RKO (cell line): ENCODE measurements around the gene ARID4B.
"Not testable (repeated sequence)": the region's sequence is repeated elsewhere in the genome, so short reads cannot be mapped to it uniquely, and the experiment has no call there.

Experiments used
- DNase-seq: peaks from one replicate; pipeline ENCODE4 v3.0.0-alpha.2; 2016; ENCODE audit warnings: low spot score

Gene ARID4B

DNA sequence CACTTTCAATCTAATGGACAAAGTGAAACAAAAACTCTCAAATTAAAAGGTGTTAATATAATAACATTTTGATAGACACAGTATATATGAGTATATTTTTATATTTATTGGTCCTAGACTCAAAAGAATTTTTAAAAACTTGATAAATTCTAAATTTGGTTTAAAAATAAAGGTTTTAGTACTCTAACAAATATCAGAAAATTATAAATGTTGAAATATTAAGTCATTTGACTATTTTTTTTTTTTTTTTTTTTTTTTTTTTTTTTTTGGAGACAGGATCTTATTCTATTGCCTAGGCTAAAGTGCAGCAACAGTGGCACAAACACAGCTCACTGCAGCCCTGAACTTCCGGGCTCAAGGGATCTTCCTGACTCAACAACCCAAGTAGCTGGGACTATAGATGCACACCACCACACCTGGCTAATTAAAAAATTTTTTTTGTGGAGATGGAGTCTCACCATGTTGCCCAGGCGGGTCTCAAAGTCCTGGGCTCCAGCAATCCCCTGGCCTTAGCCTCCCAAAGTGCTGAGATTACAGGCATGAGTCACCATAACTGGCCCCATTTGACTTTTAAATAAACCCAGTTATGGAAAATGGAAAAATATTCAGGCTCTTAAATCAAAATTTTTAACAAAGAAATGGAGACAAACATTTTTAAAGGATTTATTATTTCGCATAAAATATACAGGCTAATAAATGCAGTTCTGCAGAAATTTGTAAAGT, 106.2 kb downstream of the ARID4B start:
- DNase-seq, result no peak

- no peak for DNase-seq
These were observed 112.5 kb downstream of the ARID4B start for GRCh38 chr1:235215453-235215852.

GRCh38 chr1:235214962-235215361, 113.0 kb downstream of the ARID4B start:
- DNase-seq, result not testable (repeated sequence)

DNA sequence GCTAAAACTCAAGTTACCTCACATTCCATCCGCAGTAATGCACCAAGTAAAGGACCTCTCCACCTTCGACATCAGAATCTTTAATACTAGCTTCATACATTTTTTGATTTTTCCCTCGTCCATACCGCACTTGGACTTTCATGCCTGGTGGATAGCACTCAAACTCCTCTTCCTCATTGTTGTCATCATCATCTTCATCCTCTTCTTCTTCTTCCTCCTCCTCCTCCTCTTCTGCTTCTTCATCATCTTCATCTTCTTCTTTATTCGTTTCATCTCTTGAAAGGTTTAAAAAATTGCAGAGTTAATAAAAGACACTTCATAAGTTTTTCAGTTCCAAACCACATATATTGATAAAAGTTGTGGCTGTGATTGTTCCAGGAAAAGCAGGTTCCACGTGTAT, 114.2 kb downstream of the ARID4B start:
- DNase-seq, result no peak

DNA sequence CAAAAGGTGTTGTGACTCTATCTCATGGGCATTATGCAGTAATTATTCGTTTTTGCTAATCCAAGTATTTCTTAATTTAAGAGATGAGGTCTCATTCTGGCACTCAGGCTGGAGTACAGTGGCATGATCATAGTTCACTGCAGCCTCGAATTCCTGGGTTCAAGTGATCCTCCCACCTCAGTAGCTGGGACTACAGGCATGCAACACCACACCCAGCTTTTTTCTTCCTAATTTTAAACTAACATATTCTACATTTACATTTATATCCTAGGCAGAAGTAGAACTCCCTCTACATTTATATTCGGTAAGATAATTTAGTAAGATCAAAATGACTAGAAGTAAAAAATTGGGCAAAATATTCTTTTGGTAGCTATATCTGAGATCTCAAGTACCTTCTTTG, 116.5 kb downstream of the ARID4B start:
- DNase-seq, result no peak

DNA sequence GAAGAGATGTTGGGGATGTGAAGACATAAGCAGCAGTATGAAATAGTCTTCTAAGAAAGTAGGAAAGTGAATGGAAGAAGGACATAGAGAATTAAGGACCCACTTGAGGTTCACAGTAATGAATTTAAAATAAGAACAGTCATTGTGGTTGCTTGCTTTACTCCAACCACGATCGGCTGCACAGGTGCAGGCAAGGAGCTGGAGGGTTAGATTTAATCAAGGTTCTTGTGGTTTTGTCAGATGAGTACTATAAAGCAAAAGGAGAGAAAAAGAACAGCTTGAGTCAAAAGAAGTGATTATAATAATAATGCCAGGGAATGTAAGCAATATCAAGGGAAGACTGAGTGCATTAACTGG, 120.8 kb downstream of the ARID4B start:
- no peak for DNase-seq

- peak; percentile 28 for DNase-seq
These were observed 121.3 kb downstream of the ARID4B start for GRCh38 chr1:235206533-235207208.

GRCh38 chr1:235205687-235206086, 122.3 kb downstream of the ARID4B start:
- DNase-seq, result no peak

GRCh38 chr1:235203428-235203827, 124.6 kb downstream of the ARID4B start:
- no peak for DNase-seq

GRCh38 chr1:235202447-235202846, 125.5 kb downstream of the ARID4B start:
- DNase-seq, result not testable (repeated sequence)

- DNase-seq, result no peak
These were observed 128.5 kb downstream of the ARID4B start for GRCh38 chr1:235199441-235199840.

GRCh38 chr1:235190431-235190830, 137.5 kb downstream of the ARID4B start:
- no peak for DNase-seq

DNA sequence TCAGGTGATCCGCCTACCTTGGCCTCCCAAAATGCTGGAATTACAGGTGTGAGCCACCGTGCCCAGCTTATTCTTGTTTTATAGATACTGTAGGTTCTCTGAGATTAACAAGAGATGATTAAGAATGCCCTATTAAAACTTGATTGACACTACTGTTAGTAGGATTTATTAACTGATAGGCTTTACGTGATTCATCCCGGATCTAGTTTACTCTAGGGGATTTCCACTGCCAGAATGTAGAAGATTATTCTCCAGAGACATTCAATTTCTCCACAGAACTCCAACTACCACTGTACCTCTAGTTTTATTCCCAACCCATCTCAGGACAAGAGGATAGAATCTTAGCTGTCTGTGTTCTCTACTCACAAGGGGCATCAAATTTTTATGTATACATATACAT, 140.7 kb downstream of the ARID4B start:
- no peak for DNase-seq

DNA sequence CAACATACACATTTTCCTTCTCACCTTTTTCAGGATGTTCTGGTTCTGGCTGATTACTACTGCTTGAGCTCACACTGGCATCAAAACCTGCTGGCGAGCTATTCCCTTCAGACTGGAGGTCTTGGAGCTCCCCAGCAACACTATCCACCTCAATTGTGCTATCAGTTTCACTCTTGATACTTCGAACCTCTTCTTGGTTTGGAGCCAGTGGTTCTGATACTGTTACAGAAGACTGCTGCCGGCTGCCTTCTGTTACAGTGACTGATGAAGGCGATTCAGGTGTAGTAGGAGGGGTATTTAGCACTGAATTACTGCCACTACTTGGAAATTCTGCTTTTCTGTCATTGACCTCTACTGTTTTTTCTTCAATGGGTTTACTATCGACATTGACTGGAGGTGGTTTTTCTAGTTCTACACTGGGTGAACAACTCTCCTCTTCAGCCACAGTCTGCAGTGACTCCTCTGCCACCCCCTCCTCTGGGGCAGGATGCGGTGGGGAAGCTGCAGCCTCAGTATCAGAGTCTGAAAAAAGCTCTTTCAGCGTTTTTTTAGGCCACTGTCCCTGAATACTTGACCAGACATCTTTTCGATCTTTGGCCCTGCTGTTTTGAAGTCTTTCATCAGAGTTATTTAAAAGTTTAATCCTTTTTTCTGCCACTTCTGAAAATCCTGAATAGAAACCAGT, 146.3 kb downstream of the ARID4B start:
- DNase-seq, result no peak

DNA sequence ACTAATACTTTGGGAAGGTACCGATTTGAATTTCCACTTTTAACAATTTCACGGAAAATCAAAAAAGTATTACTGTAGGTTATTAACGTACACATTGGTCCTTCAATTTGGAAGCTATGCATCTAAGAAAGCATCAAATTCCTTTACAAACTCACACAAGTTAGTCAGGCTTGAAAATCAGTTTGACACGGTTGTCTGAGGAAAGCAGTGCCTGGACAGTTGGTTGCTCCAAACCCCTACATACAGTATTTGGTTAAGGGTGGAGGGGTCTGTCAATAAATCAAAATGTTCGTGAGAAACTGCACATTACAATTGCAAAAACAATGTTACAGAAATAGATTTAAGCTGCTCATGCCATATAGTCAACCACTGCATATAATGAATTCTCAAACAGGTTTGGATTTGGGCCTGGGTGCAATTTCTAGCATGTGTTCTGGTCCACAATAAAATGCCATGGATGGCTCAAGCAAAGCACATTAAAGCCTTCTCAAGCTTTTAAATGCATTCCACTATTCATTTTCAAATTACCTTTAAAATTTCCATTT, 147.0 kb downstream of the ARID4B start:
- no peak for DNase-seq

DNA sequence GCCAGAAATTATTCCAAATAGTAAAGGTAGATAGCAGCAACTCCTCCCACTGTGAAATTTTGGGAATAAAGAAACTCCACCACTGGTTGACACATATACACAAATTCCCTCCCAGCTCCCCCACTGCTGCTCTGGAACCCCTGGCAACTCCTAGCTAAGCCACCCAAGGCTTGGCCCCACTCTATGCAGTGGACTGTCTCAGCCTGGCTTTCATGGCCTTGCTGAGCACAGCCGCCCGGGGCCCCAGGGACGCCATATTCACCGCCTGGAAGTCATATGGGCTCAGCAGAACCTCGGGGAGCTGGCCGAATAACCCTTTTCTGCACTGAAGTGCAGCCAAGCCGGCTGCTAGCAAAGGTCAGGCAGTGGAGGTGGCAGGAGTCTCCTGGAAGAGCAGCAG, 151.5 kb downstream of the ARID4B start:
- no peak for DNase-seq

- no peak for DNase-seq
These were observed 158.0 kb downstream of the ARID4B start for GRCh38 chr1:235169986-235170385.

DNA sequence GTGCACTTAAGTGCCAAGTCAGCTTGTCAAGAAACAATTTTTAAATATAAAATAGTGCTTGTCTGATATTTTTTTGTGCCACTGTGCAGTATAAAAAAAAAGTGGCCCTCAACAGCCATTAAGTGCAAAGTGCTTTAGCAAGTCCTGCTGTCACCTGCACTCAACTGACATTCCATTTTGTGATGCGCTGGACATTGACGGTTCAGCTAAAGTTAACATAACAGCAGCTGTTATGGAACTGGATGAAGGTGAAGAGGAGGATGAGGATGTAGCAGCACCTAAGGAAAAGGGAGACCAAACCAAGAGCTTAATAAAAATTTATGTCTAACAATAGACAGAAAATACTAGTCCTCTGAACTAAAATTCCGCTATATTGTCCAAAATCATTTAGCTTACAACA, 159.6 kb downstream of the ARID4B start:
- DNase-seq, result no peak

- no peak for DNase-seq
These were observed 166.2 kb downstream of the ARID4B start for GRCh38 chr1:235161685-235162327.

- peak; percentile 93 for DNase-seq
These were observed 166.9 kb downstream of the ARID4B start, which contains the start of gene RBM34 for GRCh38 chr1:235160957-235161684. RBM34 (minus strand) TSS chr1:235161250; CDS start chr1:235161226, 24 bp downstream.

GRCh38 chr1:235160383-235160956, 167.5 kb downstream of the ARID4B start:
- DNase-seq, result peak; percentile 73
